CD8-positive, alpha-beta memory T cell (primary cell): ENCODE results near the gene TMEM164. TPM values are rescaled to one million over a fixed set of nuclear protein-coding genes. Genes with fewer than 3 reads are reported as not detected.

Experiments used
- CTCF ChIA-PET: fragments of 350-600 bp; sonication (Branson Sonifier 250); formaldehyde crosslinking; loops from one replicate; lab custom pipeline; 2021; ENCODE audit warnings: antibody characterized with exemption; lab: Charles Lee
- POLR2A ChIA-PET: fragments of 350-600 bp; sonication (Branson Sonifier 250); formaldehyde crosslinking; loops from one replicate; lab custom pipeline; 2021; ENCODE audit warnings: antibody characterized with exemption; lab: Charles Lee
- DNase-seq, 5 donors: peaks; one replicate each; pipeline versions ENCODE4 v3.0.0 to v3.0.0-alpha.2; 2020 to 2022; ENCODE audit warnings: mixed read lengths in 1 of 5
- H3K27ac ChIP-seq: one replicate; pipeline ENCODE4 v1.7.0; 2013; ENCODE audit warnings: low read depth, mild to moderate bottlenecking, low read length, moderate library complexity
- H3K27me3 ChIP-seq: 2 replicates; pipeline ENCODE4 v1.7.0; 2013; ENCODE audit warnings: low read length, mild to moderate bottlenecking; ENCODE audit not compliant: insufficient read depth, poor library complexity, severe bottlenecking
- H3K36me3 ChIP-seq: 2 replicates; pipeline ENCODE4 v1.7.0; 2013; ENCODE audit warnings: mild to moderate bottlenecking, low read length, moderate library complexity; ENCODE audit not compliant: insufficient read depth
- H3K4me1 ChIP-seq: 2 replicates; pipeline ENCODE4 v1.7.0; 2013; ENCODE audit warnings: mild to moderate bottlenecking, low read length, moderate library complexity; ENCODE audit not compliant: insufficient read depth
- H3K4me3 ChIP-seq: 2 replicates; pipeline ENCODE4 v1.7.0; 2013; ENCODE audit warnings: mild to moderate bottlenecking, low read length
- H3K9me3 ChIP-seq: 2 replicates; pipeline ENCODE4 v1.7.0; 2013; ENCODE audit warnings: mild to moderate bottlenecking, low read length
- H3K27ac Mint-ChIP-seq, 8 donors: one replicate each; pipeline ENCODE4 v1.8.0; 2020 to 2021; ENCODE audit warnings: mixed read lengths in 8 of 8, mild to moderate bottlenecking in 6 of 8, inconsistent platforms in 3 of 8, moderate library complexity in 3 of 8
- H3K27me3 Mint-ChIP-seq, 2 donors: one replicate each; pipeline ENCODE4 v1.8.0; 2020 to 2021; ENCODE audit warnings: mixed read lengths in 2 of 2, mild to moderate bottlenecking in 1 of 2, moderate library complexity in 1 of 2
- H3K36me3 Mint-ChIP-seq, 3 donors: one replicate each; pipeline ENCODE4 v1.8.0; 2020 to 2021; ENCODE audit warnings: mixed read lengths in 3 of 3, inconsistent platforms in 1 of 3, mild to moderate bottlenecking in 1 of 3
- H3K4me1 Mint-ChIP-seq, 3 donors: one replicate each; pipeline ENCODE4 v1.8.0; 2020 to 2021; ENCODE audit warnings: mixed read lengths in 3 of 3, inconsistent platforms in 1 of 3, mild to moderate bottlenecking in 1 of 3
- H3K4me3 Mint-ChIP-seq, 7 donors: one replicate each; pipeline ENCODE4 v1.8.0; 2020 to 2021; ENCODE audit warnings: mixed read lengths in 7 of 7, mild to moderate bottlenecking in 6 of 7, moderate library complexity in 4 of 7, inconsistent platforms in 2 of 7
- H3K9me3 Mint-ChIP-seq, 5 donors: one replicate each; pipeline ENCODE4 v1.8.0; 2020 to 2022; ENCODE audit warnings: mixed read lengths in 5 of 5, mild to moderate bottlenecking in 3 of 5, moderate library complexity in 2 of 5, inconsistent platforms in 1 of 5
- polyA plus RNA-seq: library from polyadenylated mRNA; unstranded; fragments of 300-500 nt; fragmentation: Illumina TruSeq; gene quantifications from one replicate; pipeline ENCODE4 v1.2.3, GENCODE V29; 2021
- total RNA-seq, 2 experiments: library from RNA; stranded (reverse); gene quantifications; one replicate each; pipeline ENCODE4 v1.2.3, GENCODE V29; 2021

Gene TMEM164
- total and polyA plus RNA-seq, 3 experiments from 2014 or later, result 3.2 to 13.2 (median 11.6) TPM

- no peak overlapping the region for H3K27ac Mint-ChIP-seq
- no peak overlapping the region for H3K4me3 ChIP-seq
- peaks cover 0 to 12% (median 2%) of the 10 kb centered on the region in 3 donors for H3K36me3 Mint-ChIP-seq
- H3K4me3 Mint-ChIP-seq, result no peak overlapping the region
- DNase-seq, result no peak
- no peaks in the 10 kb centered on the region for H3K9me3 Mint-ChIP-seq
- CTCF ChIA-PET, result no interaction called here
- no peaks in the 10 kb centered on the region for H3K27me3 Mint-ChIP-seq
- H3K27me3 ChIP-seq, result no peaks in the 10 kb centered on the region
- peaks cover 0 to 15% (median 1%) of the 10 kb centered on the region in 3 donors for H3K4me1 Mint-ChIP-seq
- no peaks in the 10 kb centered on the region for H3K9me3 ChIP-seq
- no peaks in the 10 kb centered on the region for H3K36me3 ChIP-seq
- no peak overlapping the region for H3K27ac ChIP-seq
- H3K4me1 ChIP-seq, result no peaks in the 10 kb centered on the region
- POLR2A ChIA-PET, result no interaction called here
Measured at GRCh38 chrX:110208092-110208491, 205.2 kb downstream of the TMEM164 start.

GRCh38 chrX:110210417-110211139 lies 207.7 kb downstream of the TMEM164 start:
- H3K9me3 Mint-ChIP-seq, result no peaks in the 10 kb centered on the region
- Histone ChIP-seq H3K36me3 (no peaks in the 10 kb centered on the region), H3K4me3 (no peak overlapping the region), H3K4me1 (no peaks in the 10 kb centered on the region), H3K27ac (no peak overlapping the region), H3K27me3 (no peaks in the 10 kb centered on the region), H3K9me3 (no peaks in the 10 kb centered on the region)
- POLR2A ChIA-PET, result no interaction called here
- peaks cover 0 to 18% (median 3%) of the 10 kb centered on the region in 3 donors for H3K36me3 Mint-ChIP-seq
- DNase-seq, result no peak
- H3K27ac Mint-ChIP-seq, result no peak overlapping the region
- CTCF ChIA-PET, result interaction anchor here (1.5 kb wide), 1 partner anchor 14 kb away, joined by 3 read pairs; no protein-coding TSS in a partner anchor
- no peak overlapping the region for H3K4me3 Mint-ChIP-seq
- H3K4me1 Mint-ChIP-seq, result peaks cover 0 to 17% (median 4%) of the 10 kb centered on the region in 3 donors
- peaks cover 0 to 1% of the 10 kb centered on the region in 2 donors for H3K27me3 Mint-ChIP-seq

- H3K27me3 Mint-ChIP-seq, result peaks cover 0 to 1% of the 10 kb centered on the region in 2 donors
- POLR2A ChIA-PET, result no interaction called here
- Histone ChIP-seq H3K4me3 (no peak overlapping the region), H3K9me3 (no peaks in the 10 kb centered on the region), H3K27ac (no peak overlapping the region), H3K27me3 (no peaks in the 10 kb centered on the region), H3K4me1 (no peaks in the 10 kb centered on the region), H3K36me3 (no peaks in the 10 kb centered on the region)
- CTCF ChIA-PET, result no interaction called here
- H3K36me3 Mint-ChIP-seq, result peaks cover 0 to 20% (median 3%) of the 10 kb centered on the region in 3 donors
- H3K27ac Mint-ChIP-seq, result no peak overlapping the region
- no peak overlapping the region for H3K4me3 Mint-ChIP-seq
- no peak for DNase-seq
- H3K9me3 Mint-ChIP-seq, result no peaks in the 10 kb centered on the region
- peaks cover 2 to 23% (median 6%) of the 10 kb centered on the region in 3 donors for H3K4me1 Mint-ChIP-seq
Measured at GRCh38 chrX:110211340-110211739, 208.4 kb downstream of the TMEM164 start.

GRCh38 chrX:110212299-110212698 lies 209.4 kb downstream of the TMEM164 start:
- peaks cover 0 to 1% of the 10 kb centered on the region in 2 donors for H3K27me3 Mint-ChIP-seq
- H3K9me3 ChIP-seq, result no peaks in the 10 kb centered on the region
- H3K9me3 Mint-ChIP-seq, result no peaks in the 10 kb centered on the region
- ChIA-PET CTCF (no interaction called here), POLR2A (no interaction called here)
- no peaks in the 10 kb centered on the region for H3K36me3 ChIP-seq
- peaks cover 0 to 20% (median 3%) of the 10 kb centered on the region in 3 donors for H3K36me3 Mint-ChIP-seq
- H3K27ac Mint-ChIP-seq, result no peak overlapping the region
- peaks cover 11 to 30% (median 15%) of the 10 kb centered on the region in 3 donors for H3K4me1 Mint-ChIP-seq
- no peaks in the 10 kb centered on the region for H3K27me3 ChIP-seq
- no peak for DNase-seq
- no peak overlapping the region for H3K27ac ChIP-seq
- no peak overlapping the region for H3K4me3 ChIP-seq
- no peak overlapping the region for H3K4me3 Mint-ChIP-seq
- peaks cover 2% of the 10 kb centered on the region for H3K4me1 ChIP-seq

- ChIA-PET CTCF (no interaction called here), POLR2A (no interaction called here)
- Histone ChIP-seq H3K36me3 (no peaks in the 10 kb centered on the region), H3K4me3 (no peak overlapping the region), H3K9me3 (no peaks in the 10 kb centered on the region), H3K27ac (no peak overlapping the region), H3K4me1 (peaks cover 10% of the 10 kb centered on the region), H3K27me3 (no peaks in the 10 kb centered on the region)
- no peak for DNase-seq
- no peaks in the 10 kb centered on the region for H3K9me3 Mint-ChIP-seq
- H3K27ac Mint-ChIP-seq, result no peak overlapping the region
- peaks cover 17 to 36% (median 24%) of the 10 kb centered on the region in 3 donors for H3K4me1 Mint-ChIP-seq
- peaks cover 0 to 16% (median 3%) of the 10 kb centered on the region in 3 donors for H3K36me3 Mint-ChIP-seq
- H3K27me3 Mint-ChIP-seq, result peaks cover 0 to 1% of the 10 kb centered on the region in 2 donors
- no peak overlapping the region for H3K4me3 Mint-ChIP-seq
Measured at GRCh38 chrX:110213183-110213582, 210.3 kb downstream of the TMEM164 start.

- Histone ChIP-seq H3K27me3 (no peaks in the 10 kb centered on the region), H3K36me3 (no peaks in the 10 kb centered on the region), H3K4me3 (no peak overlapping the region), H3K27ac (no peak overlapping the region), H3K4me1 (peaks cover 10% of the 10 kb centered on the region), H3K9me3 (no peaks in the 10 kb centered on the region)
- Mint-ChIP-seq H3K9me3 (no peaks in the 10 kb centered on the region), H3K27ac (peak overlapping the region in 1 of 8 donors; percentile 64), H3K36me3 (peaks cover 0 to 16% (median 3%) of the 10 kb centered on the region in 3 donors), H3K4me1 (peaks cover 17 to 47% (median 28%) of the 10 kb centered on the region in 3 donors), H3K27me3 (peaks cover 0 to 1% of the 10 kb centered on the region in 2 donors), H3K4me3 (no peak overlapping the region)
- ChIA-PET POLR2A (no interaction called here), CTCF (no interaction called here)
- no peak for DNase-seq
Measured at GRCh38 chrX:110214684-110215083, 211.8 kb downstream of the TMEM164 start.

- H3K4me3 Mint-ChIP-seq, result no peak overlapping the region
- CTCF ChIA-PET, result no interaction called here
Measured at GRCh38 chrX:110215411-110215810, 212.5 kb downstream of the TMEM164 start.

GRCh38 chrX:110216027-110216426 lies 213.1 kb downstream of the TMEM164 start:
- H3K4me1 ChIP-seq, result peaks cover 10% of the 10 kb centered on the region
- Mint-ChIP-seq H3K4me1 (peaks cover 17 to 54% (median 35%) of the 10 kb centered on the region in 3 donors), H3K9me3 (no peaks in the 10 kb centered on the region), H3K36me3 (peaks cover 0 to 12% (median 3%) of the 10 kb centered on the region in 3 donors), H3K27ac (no peak overlapping the region), H3K4me3 (no peak overlapping the region), H3K27me3 (peaks cover 0 to 1% of the 10 kb centered on the region in 2 donors)
- no peaks in the 10 kb centered on the region for H3K9me3 ChIP-seq
- H3K36me3 ChIP-seq, result no peaks in the 10 kb centered on the region
- CTCF ChIA-PET, result no interaction called here
- no peak overlapping the region for H3K4me3 ChIP-seq
- H3K27ac ChIP-seq, result no peak overlapping the region
- H3K27me3 ChIP-seq, result no peaks in the 10 kb centered on the region
- POLR2A ChIA-PET, result no interaction called here
- no peak for DNase-seq

More at GRCh38 chrX:110215411-110215810, 212.5 kb downstream of the TMEM164 start:
- Histone ChIP-seq H3K4me1 (peaks cover 10% of the 10 kb centered on the region), H3K4me3 (no peak overlapping the region), H3K36me3 (no peaks in the 10 kb centered on the region), H3K27me3 (no peaks in the 10 kb centered on the region), H3K27ac (no peak overlapping the region), H3K9me3 (no peaks in the 10 kb centered on the region)
- Mint-ChIP-seq H3K27ac (no peak overlapping the region), H3K4me1 (peaks cover 17 to 51% (median 35%) of the 10 kb centered on the region in 3 donors), H3K9me3 (no peaks in the 10 kb centered on the region), H3K36me3 (peaks cover 0 to 12% (median 3%) of the 10 kb centered on the region in 3 donors), H3K27me3 (peaks cover 0 to 1% of the 10 kb centered on the region in 2 donors)
- POLR2A ChIA-PET, result no interaction called here
- DNase-seq, result no peak
